ENCODE results near the gene SOX10.

DNA sequence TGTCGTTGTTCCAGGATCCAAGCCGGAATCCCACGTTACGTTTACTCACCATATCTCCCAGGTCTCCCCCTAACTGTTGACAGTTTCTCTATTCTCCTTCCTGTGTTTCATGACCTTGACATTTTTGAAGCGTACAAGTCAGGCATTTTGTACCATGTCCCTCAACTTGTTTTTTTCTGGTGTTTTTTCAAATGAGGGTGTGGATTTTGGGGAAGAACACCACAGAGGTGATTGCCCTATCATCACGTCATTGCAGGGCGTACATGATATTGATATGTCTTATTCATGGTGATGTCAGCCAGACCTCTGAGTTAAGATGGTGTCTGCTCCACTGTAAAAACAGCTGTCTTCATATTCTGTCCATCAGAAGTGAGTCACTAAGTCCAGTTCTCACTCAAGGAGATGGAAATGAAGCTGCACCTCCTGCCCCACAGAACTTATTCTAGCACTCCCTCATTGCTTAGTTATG is 28.3 kb upstream of the SOX10 start:
- TF ChIP-seq ZNF10 (tag by site-specific recombination; IDR thresholded peaks at IDR 0.05) (no peak), ZNF121 (tag by site-specific recombination; IDR thresholded peaks at IDR 0.05) (no peak), ZNF239 (tag by site-specific recombination; IDR thresholded peaks at IDR 0.05) (no peak), ZNF24 (tag by site-specific recombination; IDR thresholded peaks at IDR 0.05) (no peak), PRDM1 (tag by site-specific recombination; IDR thresholded peaks at IDR 0.05) (no peak), ZNF670 (tag by site-specific recombination; IDR thresholded peaks at IDR 0.05; ENCODE audit: low read depth) (no peak), ZNF830 (tag by site-specific recombination; IDR thresholded peaks at IDR 0.05; ENCODE audit: low read depth) (no peak), ZXDB (tag by site-specific recombination; IDR thresholded peaks at IDR 0.05) (no peak)
- TF ChIP-seq, protein P1, sequence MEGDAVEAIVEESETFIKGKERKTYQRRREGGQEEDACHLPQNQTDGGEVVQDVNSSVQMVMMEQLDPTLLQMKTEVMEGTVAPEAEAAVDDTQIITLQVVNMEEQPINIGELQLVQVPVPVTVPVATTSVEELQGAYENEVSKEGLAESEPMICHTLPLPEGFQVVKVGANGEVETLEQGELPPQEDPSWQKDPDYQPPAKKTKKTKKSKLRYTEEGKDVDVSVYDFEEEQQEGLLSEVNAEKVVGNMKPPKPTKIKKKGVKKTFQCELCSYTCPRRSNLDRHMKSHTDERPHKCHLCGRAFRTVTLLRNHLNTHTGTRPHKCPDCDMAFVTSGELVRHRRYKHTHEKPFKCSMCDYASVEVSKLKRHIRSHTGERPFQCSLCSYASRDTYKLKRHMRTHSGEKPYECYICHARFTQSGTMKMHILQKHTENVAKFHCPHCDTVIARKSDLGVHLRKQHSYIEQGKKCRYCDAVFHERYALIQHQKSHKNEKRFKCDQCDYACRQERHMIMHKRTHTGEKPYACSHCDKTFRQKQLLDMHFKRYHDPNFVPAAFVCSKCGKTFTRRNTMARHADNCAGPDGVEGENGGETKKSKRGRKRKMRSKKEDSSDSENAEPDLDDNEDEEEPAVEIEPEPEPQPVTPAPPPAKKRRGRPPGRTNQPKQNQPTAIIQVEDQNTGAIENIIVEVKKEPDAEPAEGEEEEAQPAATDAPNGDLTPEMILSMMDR (tag by site-specific recombination; IDR thresholded peaks at IDR 0.05): no peak
- TF ChIP-seq, protein P2, sequence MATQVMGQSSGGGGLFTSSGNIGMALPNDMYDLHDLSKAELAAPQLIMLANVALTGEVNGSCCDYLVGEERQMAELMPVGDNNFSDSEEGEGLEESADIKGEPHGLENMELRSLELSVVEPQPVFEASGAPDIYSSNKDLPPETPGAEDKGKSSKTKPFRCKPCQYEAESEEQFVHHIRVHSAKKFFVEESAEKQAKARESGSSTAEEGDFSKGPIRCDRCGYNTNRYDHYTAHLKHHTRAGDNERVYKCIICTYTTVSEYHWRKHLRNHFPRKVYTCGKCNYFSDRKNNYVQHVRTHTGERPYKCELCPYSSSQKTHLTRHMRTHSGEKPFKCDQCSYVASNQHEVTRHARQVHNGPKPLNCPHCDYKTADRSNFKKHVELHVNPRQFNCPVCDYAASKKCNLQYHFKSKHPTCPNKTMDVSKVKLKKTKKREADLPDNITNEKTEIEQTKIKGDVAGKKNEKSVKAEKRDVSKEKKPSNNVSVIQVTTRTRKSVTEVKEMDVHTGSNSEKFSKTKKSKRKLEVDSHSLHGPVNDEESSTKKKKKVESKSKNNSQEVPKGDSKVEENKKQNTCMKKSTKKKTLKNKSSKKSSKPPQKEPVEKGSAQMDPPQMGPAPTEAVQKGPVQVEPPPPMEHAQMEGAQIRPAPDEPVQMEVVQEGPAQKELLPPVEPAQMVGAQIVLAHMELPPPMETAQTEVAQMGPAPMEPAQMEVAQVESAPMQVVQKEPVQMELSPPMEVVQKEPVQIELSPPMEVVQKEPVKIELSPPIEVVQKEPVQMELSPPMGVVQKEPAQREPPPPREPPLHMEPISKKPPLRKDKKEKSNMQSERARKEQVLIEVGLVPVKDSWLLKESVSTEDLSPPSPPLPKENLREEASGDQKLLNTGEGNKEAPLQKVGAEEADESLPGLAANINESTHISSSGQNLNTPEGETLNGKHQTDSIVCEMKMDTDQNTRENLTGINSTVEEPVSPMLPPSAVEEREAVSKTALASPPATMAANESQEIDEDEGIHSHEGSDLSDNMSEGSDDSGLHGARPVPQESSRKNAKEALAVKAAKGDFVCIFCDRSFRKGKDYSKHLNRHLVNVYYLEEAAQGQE (tag by site-specific recombination; IDR thresholded peaks at IDR 0.05): no peak
